Measurements from ENCODE around the gene PARD3B.

DNA sequence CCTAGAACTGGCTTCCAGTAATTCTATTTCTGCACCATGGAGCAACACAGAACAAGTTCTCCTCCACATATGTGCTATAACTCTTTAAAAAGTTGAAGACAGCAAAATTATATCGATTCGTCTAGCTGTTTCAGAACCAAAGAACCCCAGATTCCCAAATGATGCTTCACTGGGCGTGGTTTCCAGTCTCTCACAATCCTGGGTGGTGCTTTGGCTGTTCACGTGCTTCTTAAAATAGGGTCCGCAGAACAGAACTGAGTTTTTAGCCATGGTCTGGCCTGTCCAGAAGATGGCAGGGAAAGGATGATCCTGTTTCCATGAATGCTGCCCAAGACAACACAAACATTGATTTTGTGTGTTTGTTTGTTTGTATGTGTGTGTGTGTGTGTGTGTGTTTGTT lies 37.6 kb upstream of the PARD3B start:
- no peak for TF ChIP-seq GATA2 (IDR thresholded peaks at IDR 0.05; ENCODE audit: low read depth, low read length)
- TF ChIP-seq GATA3 (IDR thresholded peaks at IDR 0.05; ENCODE audit: low read depth, low read length), result no peak

All from SH-SY5Y (cell line).